Measurements from ENCODE around the gene DNAH5.
"Not testable (repeated sequence)": the region's sequence is repeated elsewhere in the genome, so short reads cannot be mapped to it uniquely, and the experiment has no call there.

The DNAH5 gene

DNA sequence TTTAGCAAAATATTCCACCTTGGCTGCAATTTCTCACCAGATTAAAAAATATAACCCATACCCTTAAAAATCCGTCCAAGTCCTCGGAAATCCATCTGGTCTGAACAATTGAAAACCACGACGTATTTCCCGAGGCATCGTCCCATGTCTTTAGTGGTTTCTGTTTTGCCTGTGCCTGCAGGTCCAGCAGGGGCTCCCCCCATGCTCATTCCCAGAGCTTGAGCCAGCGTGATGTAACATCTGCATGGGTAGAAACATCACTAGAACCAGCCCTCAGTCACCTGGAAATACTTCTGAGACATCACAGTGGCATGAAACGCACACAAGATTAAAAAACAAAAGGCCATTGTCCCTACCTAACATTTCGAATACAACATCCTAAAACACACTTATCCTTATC is 114.0 kb downstream of the DNAH5 start:
- DNase-seq (ENCODE audit: low read depth) = no peak

DNA sequence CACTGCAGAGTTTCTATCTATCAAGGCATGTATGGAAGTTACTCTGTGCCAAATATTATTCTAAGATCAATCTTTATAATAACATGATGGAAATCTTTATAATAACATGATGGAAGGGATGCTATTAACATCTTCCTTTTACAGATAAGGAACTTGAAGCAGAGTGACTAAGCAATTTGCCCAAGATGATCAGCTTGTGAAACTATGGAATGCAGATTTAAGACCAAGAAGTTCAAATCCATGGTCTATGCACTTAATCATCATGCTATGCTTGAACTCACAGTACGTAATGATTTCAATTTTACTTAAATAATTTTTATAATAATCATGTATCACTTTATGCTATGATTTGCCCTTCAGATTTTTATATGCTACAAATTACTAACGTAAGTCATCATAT is 123.1 kb downstream of the DNAH5 start:
- DNase-seq (ENCODE audit: low read depth) = no peak

DNA sequence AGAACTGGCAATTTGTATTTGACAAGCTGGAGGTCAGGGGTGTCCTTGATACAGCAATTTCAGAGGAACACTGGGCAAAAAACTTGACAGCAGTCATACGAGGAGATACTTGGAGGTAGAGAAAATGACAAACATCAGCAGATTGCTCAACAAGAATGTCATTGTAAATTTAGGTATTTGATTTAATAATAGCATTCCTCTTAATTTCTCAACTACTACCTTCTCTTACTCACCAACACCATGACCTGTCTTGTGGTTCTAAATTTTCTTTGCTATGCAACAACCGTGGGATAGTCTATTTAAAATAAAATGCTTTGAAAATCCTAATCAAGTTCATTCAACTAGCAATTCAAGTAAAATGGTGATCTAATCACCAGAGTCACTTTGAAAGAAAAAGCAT is 128.4 kb downstream of the DNAH5 start:
- DNase-seq (ENCODE audit: low read depth) = no peak

DNA sequence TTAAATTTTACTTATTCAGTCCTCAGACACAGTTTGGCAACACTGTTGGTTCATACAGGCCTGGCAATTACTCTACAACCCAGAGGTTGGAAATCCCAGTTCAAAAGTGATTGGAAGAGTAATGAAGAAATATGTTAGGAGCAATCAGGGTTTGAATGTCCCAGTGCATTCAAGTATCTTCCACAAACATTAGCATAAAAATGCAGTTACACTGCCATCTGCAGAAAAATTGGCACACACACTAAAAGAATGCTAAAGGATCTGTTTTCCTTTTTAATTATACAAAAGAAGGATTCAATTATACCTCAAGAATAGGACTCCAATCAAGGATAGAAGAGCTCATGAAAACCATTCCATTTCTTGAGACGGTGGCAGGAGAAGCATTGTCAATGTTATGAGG is 130.2 kb downstream of the DNAH5 start:
- DNase-seq (ENCODE audit: low read depth) = no peak

DNA sequence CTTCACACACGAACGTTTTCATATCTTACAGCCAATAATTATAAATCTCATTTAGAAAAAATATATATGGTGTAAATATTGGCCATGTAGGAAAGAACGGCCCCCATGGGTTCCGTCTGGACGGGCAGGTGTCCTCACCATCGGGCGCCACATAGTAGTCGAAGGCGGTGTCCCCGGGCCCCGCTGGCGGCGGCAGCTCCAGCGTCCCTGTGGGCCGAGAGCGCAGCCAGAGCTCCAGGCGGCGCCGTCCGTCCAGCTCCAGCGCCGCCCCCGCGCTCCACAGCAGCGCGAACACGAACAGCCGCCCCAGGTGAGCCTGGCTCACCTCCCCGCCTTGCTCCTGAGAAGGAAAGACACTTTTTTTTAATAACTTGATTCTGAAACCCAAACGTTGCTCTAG is 134.6 kb downstream of the DNAH5 start:
- DNase-seq (ENCODE audit: low read depth) = no peak

DNA sequence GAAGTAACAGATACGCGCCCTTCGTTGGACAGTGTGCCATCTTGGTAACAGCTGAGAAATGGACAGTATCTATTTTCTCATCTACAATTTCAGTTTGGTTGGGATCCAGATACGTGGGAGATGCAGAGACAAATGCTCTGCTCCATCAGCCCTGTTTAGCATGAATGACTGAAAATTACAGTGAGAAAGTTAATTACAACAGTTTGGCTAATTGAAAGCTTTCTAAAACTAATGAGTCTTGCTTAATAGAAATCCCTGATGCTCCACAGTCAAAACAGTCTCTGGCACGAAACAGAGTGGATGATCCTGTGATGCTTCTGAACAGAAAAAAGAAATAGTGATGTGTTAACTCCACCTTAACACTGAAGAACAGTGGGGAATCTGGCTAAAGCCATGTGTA is 140.2 kb downstream of the DNAH5 start:
- no peak for DNase-seq (ENCODE audit: low read depth)

DNA sequence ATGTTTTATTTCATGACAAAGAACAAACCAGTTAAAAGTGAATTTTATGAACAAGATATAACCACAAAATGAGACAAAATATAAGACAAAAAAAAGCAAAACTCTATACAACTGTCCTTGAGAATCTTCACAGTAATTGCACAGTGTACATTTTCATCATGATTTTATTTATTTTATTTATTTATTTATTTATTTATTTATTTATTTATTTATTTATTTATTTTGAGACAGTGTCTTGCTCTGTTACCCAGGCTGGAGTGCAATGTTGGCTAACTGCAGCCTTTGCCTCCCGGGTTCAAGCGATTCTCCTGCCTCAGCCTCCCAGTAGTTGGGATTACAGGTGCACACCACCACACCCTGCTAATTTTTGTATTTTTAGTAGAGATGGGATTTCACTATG is 145.9 kb downstream of the DNAH5 start:
- DNase-seq (ENCODE audit: low read depth) = not testable (repeated sequence)

DNA sequence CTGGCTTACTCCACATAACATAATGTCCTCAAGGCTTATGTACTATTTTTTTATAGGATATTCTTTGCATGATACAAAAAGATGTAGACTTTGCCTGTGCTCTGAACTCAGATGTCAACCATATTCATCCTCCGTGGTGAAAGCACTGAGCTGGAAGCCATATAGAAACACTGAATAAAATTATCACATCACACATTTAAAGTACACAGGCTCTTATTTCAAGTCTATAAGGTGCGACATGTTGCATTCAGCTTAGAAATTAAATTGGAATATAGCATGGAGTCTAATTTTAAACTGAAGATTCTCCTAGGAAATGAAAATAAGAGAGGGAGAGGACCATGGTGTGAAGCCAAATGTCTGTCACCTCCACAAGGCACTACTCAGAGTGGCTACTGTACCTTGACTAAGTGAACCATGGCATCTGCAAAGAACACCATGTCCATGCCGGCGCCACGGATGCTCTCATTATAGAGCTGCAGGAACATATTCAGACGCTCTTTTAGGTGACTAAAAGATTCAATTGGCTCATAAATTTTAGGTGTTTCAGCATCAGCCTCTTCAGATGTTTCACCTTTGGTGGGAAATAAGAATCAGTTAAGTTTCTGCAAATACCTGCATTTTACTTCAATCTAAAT is 158.6 kb downstream of the DNAH5 start:
- no peak for DNase-seq (ENCODE audit: low read depth)

DNA sequence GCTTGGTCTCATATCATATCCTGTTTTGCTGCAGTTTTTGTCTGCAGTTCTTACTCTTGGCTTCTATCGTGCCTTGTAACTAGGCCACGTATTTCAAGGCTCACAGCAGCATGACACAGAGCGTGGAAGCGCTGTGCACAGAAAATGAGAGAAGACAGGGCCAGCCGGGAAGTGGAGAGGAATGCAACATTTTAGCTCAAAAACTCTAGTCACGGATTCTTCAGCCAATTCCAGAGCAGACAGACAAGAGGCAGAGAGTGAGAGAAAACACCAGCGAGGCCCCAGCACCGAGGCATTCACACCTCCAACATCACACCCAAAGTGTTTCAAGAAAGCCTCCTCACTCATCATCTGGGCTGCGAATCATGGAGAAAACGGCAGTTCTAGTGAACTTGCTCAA is 160.8 kb downstream of the DNAH5 start:
- DNase-seq (ENCODE audit: low read depth) = no peak

DNA sequence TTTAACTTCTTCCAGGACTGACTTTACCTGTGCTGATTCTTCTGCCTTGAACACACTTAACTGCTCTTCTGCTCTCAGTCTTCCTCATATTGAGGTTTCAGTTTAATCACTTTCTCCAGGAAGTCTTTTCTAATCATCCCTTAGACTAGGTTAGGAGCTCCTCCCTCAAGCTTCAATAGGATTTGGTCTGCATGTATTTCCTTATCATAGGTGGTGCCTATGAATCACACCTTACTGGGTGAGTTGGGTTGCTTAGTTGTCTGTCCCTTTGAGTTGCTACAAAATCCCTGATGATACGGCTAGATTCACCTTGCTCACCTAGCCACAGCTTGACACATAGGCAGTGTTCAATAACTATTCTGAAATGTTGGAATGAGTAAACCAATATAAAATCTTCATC is 164.4 kb downstream of the DNAH5 start:
- no peak for DNase-seq (ENCODE audit: low read depth)

DNA sequence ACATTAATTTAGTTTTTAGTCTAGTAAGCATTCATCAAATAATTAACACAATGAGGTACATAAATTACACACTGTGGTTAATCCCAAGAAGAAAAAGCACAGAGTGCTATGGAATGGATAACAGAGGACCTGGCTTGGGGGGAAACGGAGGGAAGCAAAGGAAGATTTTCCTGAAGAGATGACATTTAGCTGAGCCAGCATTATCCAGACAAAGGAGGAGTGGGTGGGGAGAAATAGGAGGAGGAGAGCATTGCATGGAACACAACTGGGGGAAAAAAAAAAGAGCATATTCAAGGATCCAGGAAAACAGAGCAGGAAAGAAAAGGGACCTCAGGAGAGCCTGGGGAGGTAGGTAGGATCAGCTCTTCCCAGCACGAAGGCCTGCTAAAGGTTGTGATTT is 170.8 kb downstream of the DNAH5 start:
- no peak for DNase-seq (ENCODE audit: low read depth)

DNA sequence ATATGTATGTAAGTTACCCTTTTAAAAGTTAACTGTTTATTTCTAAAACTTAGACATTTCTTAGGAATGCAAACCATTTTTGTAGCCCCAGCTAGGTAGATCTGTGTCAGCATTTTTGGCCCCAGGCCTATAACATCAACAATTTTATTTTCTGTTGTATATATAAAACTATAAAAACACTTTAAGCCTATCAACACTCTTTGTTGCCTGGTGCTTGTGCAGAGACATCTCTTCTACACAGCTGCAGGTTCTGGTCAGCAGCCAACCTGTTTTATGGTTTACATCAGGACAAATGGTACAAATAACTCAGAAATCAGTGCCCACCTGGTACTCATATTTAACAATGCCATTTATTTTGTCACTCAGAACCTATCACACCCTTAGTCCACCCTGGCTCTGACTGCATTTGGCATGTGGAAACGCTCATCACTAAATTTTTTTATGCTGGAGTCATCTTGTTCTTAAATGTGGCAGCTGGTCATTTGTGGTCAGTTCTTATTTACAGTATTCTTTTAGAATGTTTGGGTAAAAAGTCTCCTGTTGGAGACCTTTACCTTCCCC is 173.4 kb downstream of the DNAH5 start:
- no peak for DNase-seq (ENCODE audit: low read depth)

DNA sequence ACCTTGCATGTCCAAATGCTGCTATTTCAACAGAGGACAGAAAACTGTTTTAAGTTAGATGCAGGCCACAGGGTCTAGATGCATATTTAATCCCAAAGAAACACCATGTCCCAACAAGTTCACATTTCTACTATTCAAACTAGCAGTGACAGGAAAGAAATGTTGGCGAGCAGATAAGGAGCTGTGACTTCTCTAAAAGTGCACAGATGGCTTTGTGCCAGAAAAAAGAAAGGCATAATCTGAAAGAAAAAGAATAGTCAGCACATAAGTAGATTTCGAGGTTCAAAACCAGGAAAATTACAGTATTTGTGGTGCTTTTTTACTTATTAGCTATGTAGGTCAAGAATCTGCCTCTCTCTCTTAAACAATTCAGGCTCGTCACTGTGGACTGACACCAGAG is 178.3 kb downstream of the DNAH5 start:
- DNase-seq (ENCODE audit: low read depth) = no peak

DNA sequence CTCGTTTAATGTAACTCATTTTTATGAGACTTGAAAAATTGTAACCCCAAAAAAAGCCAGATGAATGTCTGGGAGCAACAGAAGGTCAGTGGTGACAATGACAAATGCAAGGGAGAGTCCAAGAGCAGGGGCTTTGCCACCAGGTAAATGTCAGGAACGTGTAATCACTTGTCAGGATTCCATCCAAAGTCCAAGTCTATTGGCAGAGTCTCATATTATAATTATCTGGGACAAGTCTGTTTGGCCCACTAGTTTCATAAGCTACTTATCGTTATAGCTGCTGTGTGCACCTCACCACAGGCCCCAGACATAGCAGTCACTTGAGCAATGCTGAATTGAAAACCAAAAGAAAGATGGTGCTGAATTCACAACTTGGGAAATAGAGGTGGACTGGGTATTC is 180.8 kb downstream of the DNAH5 start:
- DNase-seq (ENCODE audit: low read depth) = no peak

DNA sequence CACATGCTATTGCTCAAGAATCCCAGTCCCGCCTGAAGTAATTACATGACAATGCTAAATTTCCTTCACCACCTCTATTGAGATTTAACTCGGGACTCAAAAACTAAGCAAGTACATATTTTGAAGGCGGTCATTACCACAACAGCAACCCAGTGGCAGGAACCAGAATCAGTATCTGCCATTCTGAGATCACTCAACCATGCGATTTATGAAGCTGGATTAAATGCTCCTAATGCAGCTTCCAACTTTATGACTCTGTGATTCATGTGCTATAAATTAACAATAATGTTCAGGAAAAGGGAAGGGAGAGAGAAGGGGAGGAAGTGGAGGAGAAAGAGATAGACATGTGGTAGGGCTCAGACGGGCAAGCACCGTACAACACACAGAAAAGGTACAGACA is 194.7 kb downstream of the DNAH5 start:
- DNase-seq (ENCODE audit: low read depth) = no peak

DNA sequence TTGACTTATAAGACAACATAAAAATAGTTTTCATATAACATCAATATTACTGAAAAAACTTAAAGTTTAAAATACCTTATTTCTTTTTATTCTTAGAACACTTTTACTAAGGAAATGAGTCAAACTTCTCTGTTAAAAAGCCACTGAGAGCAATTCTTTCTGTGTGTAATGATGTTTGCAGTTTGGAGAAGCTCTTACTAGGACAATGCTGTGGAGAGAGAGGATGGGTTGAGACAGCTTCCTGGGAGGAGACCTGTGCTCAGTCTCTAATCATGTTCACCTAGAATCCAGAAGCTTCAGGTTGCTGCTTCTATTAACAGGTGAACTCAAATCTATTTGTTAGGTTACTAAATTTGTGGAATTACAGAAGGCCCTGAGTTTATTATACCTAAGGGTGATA is 198.5 kb downstream of the DNAH5 start:
- DNase-seq (ENCODE audit: low read depth) = no peak

DNA sequence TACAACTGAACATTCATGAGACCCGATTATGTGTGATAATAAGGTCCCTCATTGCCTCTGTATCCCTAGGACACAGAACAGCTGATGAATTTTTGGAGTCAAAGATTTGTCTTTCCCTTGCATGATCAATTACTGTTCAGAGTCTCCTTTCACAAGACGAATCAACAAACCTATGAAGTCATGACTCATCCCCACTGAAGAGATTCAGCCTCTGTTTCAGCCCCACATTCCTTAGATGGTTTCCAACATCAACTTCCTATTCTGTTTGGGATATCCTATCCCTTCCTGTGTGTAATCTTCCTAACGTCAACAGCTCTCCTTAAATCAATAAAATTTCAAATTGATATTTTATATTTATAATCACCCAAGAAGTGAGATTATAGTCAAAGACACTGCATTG is 199.0 kb downstream of the DNAH5 start:
- no peak for DNase-seq (ENCODE audit: low read depth)

DNA sequence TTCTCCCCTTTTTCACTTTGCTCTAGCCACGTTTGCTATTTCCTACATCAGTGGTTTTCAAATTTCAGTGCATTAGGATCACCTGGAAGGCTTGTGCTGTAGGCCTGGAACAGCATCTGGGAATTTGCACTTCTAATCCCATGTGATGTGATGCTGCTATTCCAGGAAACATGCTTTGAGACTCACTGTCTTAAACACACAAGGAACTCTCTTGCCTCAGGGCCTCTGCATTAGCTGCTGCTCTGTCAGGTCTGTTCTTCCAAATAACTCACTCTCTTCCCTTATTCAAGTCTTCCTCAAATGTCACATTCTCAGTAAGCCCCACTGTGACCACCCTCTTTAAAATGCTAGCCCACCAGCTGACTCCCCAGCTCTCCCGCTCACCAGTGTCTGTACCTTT is 204.0 kb downstream of the DNAH5 start:
- DNase-seq (ENCODE audit: low read depth) = no peak

DNA sequence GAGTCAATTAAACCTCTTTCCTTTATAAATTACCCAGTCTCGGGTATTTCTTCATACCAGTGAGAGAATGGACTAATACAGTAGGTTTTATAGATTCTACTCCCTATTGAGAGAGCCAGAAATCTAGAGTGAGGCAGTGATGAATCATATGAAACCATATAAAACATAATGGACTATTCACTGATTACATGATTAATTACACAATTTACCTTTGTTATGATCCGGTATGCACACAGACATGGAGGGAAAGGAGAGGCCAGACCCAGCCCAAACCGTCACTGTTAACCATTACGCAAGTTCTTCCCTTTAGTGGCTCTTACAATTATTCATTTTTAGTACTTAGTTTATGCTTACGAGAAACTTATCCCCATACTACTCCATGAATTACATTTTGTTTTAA is 205.0 kb downstream of the DNAH5 start:
- no peak for DNase-seq (ENCODE audit: low read depth)

DNA sequence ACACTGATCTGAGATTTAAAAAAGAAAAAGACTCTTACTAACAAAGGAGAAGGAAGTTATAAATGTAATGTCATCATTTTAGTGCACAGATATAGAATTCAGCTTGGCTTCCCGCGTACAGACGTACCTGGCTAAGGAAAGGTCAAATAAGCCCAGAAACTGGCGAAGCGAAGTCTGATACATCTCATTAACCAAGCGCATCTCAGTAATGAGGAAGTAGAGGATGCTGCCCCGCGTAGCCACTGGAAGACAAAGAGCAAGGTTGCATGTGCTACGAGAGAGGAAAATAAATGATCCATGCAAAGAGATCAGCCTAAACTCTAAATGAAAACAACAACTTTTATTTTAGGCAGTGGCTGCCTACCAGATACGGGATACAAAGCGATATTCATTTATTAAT is 208.8 kb downstream of the DNAH5 start:
- no peak for DNase-seq (ENCODE audit: low read depth)

DNA sequence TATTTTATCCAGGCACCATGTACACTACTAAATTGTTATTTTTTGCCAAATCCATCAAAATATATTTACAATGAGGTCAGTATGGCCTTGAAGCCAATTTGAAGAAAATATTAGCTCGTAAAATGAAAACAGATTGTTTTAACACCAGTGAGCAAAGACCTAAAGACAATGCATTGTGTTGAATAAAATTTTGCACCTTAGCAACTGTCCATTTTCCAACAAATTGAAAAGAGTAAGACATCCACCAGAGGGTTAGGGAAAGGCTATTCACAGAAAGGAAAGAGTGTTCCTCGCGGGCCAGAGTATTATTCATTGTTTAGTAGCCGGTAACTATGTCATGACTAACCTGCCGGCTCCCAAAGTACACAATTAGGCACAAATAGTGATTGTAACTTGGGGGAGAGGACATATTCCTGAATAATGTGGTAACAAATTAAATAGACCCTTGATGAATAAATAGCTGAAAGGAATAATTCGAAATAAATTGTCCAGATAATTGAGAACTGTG is 213.3 kb downstream of the DNAH5 start:
- DNase-seq (ENCODE audit: low read depth) = no peak

DNA sequence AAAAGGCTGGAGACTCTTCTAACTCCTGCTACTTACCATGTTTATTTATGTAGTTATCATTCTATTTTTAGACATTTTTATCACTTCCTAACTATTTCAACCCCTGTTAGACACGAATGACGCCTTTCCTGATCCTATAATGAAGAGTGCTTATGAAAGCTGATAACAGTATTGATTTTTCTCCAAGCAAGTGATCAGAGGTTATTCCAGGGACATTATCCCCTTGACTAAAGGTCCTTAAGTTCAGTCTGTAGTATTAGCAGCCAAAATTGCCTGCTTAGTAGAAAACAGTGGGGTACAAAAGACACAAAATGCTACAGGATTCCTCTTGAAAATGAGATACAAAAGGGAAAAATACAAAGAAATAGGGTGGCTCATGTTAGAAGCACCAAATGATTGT is 235.6 kb downstream of the DNAH5 start:
- DNase-seq (ENCODE audit: low read depth) = no peak

DNA sequence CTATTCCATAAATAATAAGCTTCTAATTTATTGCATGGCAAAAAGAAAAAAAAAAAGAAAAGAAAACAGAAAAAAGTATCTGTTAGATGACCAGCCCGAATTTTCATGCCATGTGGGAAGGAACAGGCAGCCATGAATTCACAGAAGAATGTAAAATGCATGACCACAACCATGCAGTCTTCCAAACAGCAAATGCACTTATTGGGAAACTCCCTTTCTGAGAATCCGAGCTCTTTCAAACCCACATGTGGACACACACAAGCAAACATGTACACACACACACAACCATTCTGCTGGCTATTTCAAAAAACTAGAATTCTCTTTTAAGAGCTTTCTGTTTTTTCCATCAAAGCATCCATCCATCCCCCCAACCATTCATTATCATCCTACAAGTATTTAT is 236.1 kb downstream of the DNAH5 start:
- no peak for DNase-seq (ENCODE audit: low read depth)

DNA sequence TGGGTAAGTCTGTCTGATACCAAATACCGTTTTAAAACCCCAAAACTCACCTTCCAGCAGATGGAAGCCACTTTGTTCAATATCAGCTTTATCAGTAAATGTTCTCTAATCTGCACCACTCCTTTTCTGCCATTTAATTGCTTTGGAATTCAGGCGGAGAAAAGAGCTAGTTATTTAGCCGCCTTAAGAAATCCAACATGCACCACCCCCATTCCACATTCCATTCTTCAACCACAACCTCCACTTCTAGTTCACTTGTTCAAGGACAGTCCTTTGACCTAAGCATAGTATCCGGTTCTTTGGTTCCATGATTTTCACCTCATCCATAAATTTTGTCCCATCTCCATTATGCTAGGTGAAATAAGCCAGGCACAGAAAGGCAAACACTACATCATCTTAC is 240.1 kb downstream of the DNAH5 start:
- DNase-seq (ENCODE audit: low read depth) = no peak
